K562 (cell line): Measurements from ENCODE around the gene RIN3. TPM values are rescaled to one million over a fixed set of nuclear protein-coding genes. Genes with fewer than 3 reads are reported as not detected.

ENCODE experiments used
- ATAC-seq: fragments of 200-7000 bp; cut with Tn5 transposase; 3 replicates; pipeline ENCODE4 v1.9.1; 2020; ENCODE audit warnings: moderate library complexity
- BruUV-seq: library from RNA; stranded (reverse); fragments of 400-500 nt; replicated peaks from 2 replicates; lab custom pipeline; 2021; lab: Mats Ljungman, UMichigan
- CTCF ChIA-PET: fragments of 300-600 bp; formaldehyde crosslinking; extraction: SDS; loops from one replicate; lab custom pipeline; 2021; ENCODE audit warnings: low intra/inter-chr PET ratio; lab: Yijun Ruan, JAX
- POLR2A ChIA-PET: fragments of 300-600, 350-650 bp; sonication (Branson Sonifier 250); formaldehyde crosslinking; extraction: SDS; loops from one replicate; lab custom pipeline; 2021; ENCODE audit warnings: antibody characterized with exemption, inconsistent platforms; lab: Yijun Ruan, JAX
- DNase-seq, 4 experiments: peaks; one replicate each; pipeline versions ENCODE4 v3.0.0 to v3.0.0-alpha.2; 2011 to 2018; ENCODE audit warnings: low spot score in 3 of 4, mixed read lengths in 3 of 4; ENCODE audit errors: extremely low read depth in 1 of 4
- FAIRE-seq: peaks from 2 replicates; lab custom pipeline; 2011; peaks lifted over from hg19 to GRCh38; lab: Jason Lieb, UNC
- H2AFZ ChIP-seq: 2 replicates; pipeline ENCODE4 v1.6.0; 2011; ENCODE audit warnings: low read depth, low read length, control low read depth, inconsistent platforms
- H3K27ac ChIP-seq: fragments of 200-600 bp; 3 replicates; pipeline ENCODE4 v1.8.0; 2011; ENCODE audit warnings: low read depth, mild to moderate bottlenecking, control low read depth, inconsistent platforms, low read length, moderate library complexity, mixed read lengths; ENCODE audit errors: extremely low read depth
- H3K27me3 ChIP-seq, 2 experiments: fragments of 300-600 bp in 1 of 2; 2 replicates in 1 of 2; 3 replicates in 1 of 2; pipeline versions ENCODE4 v1.6.0 to v1.8.0; 2011; ENCODE audit warnings: inconsistent platforms in 2 of 2, low read length in 2 of 2, mild to moderate bottlenecking in 1 of 2, mixed read lengths in 1 of 2, moderate library complexity in 1 of 2; ENCODE audit not compliant: control insufficient read depth in 2 of 2, insufficient read depth in 2 of 2
- H3K36me3 ChIP-seq: fragments of 300-600 bp; 3 replicates; pipeline ENCODE4 v1.8.0; 2011; ENCODE audit warnings: mild to moderate bottlenecking, low read length, inconsistent platforms; ENCODE audit not compliant: control insufficient read depth, insufficient read depth
- H3K4me1 ChIP-seq, 2 experiments: fragments of 200-600 bp in 1 of 2; replicated peaks in 1 of 2; 2 replicates in 1 of 2; 3 replicates in 1 of 2; pipeline versions ENCODE4 v1.5.1 to v1.8.0; 2011; ENCODE audit warnings: inconsistent platforms in 2 of 2, low read length in 2 of 2, mild to moderate bottlenecking in 1 of 2, mixed read lengths in 1 of 2, moderate library complexity in 1 of 2; ENCODE audit not compliant: control insufficient read depth in 2 of 2, insufficient read depth in 2 of 2
- H3K4me2 ChIP-seq: 2 replicates; pipeline ENCODE4 v1.6.1; 2011; ENCODE audit warnings: low read length, control low read depth, inconsistent platforms, mixed read lengths; ENCODE audit not compliant: insufficient read depth
- H3K4me3 ChIP-seq: fragments of 200-600 bp; sonication (generic), shearing (Covaris generic); 2 replicates; pipeline ENCODE4 v1.5.1; 2016; ENCODE audit warnings: control low read depth, inconsistent platforms
- H3K79me2 ChIP-seq: fragments of 200-600 bp; 3 replicates; pipeline ENCODE4 v1.8.0; 2011; ENCODE audit warnings: low read length, inconsistent platforms; ENCODE audit not compliant: control insufficient read depth, insufficient read depth
- H3K9ac ChIP-seq, 2 experiments: 2 replicates each; pipeline versions ENCODE4 v1.6.0 to v1.6.1; 2011; ENCODE audit warnings: low read depth in 2 of 2, low read length in 2 of 2, control low read depth in 1 of 2, inconsistent platforms in 1 of 2, mild to moderate bottlenecking in 1 of 2, mixed read lengths in 1 of 2; ENCODE audit not compliant: insufficient read depth in 1 of 2
- H3K9me1 ChIP-seq: one replicate; pipeline ENCODE4 v1.6.0; 2011; ENCODE audit warnings: inconsistent platforms, mild to moderate bottlenecking, low read length, moderate library complexity; ENCODE audit not compliant: control insufficient read depth, insufficient read depth
- H3K9me3 ChIP-seq: replicated peaks from 2 replicates; pipeline ENCODE4 v1.5.1; 2011; ENCODE audit warnings: low read depth, low read length, inconsistent platforms; ENCODE audit not compliant: control insufficient read depth, insufficient read depth
- H4K20me1 ChIP-seq: replicated peaks from 2 replicates; pipeline ENCODE4 v1.6.1; 2011; ENCODE audit warnings: low read length, inconsistent platforms, mixed read lengths; ENCODE audit not compliant: control insufficient read depth, insufficient read depth
- MCM3 ChIP-seq: fragments of 450-650 bp; IDR thresholded peaks from 2 replicates; pipeline ENCODE4 v1.6.1; 2016
- PML ChIP-seq: IDR thresholded peaks from 2 replicates; pipeline ENCODE4 v1.6.1; 2012; ENCODE audit warnings: low read length, inconsistent platforms
- POLR2G ChIP-seq: fragments of 200-400 bp; formaldehyde crosslinking; IDR thresholded peaks from 2 replicates; pipeline ENCODE4 v1.6.1; 2017; ENCODE audit warnings: low read depth, mild to moderate bottlenecking, antibody characterized with exemption, low read length, moderate library complexity
- SAFB ChIP-seq: fragments of 200-400 bp; formaldehyde crosslinking; IDR thresholded peaks from 2 replicates; pipeline ENCODE4 v1.6.1; 2017; ENCODE audit warnings: low read depth, low read length, borderline replicate concordance
- SRSF3 ChIP-seq: fragments of 200-400 bp; formaldehyde crosslinking; IDR thresholded peaks from 2 replicates; pipeline ENCODE4 v1.6.1; 2016; ENCODE audit warnings: mild to moderate bottlenecking, low read length, moderate library complexity; ENCODE audit not compliant: insufficient read depth
- ZBTB12 ChIP-seq: fragments of 250-450 bp; sonication (Bioruptor Pico); IDR thresholded peaks from 2 replicates; pipeline ENCODE4 v1.4.0; 2020
- ZNF277 ChIP-seq: fragments of 250-450 bp; sonication (Bioruptor Pico); IDR thresholded peaks from 2 replicates; pipeline ENCODE4 v1.8.0; 2022; ENCODE audit warnings: inconsistent platforms, mild to moderate bottlenecking, moderate library complexity, borderline replicate concordance
- ZNF584 ChIP-seq: fragments of 200-800 bp; sonication (Bioruptor generic); IDR thresholded peaks from 2 replicates; pipeline ENCODE4 v1.6.1; 2016; ENCODE audit warnings: low read depth, mild to moderate bottlenecking, missing genetic modification characterization, missing compliant biosample characterization
- ZSCAN29 ChIP-seq: fragments of 450-650 bp; IDR thresholded peaks from 2 replicates; pipeline ENCODE4 v1.6.1; 2017
- in situ Hi-C: fragments of 300-500 bp; cut with MboI; formaldehyde crosslinking; loops from 4 replicates; pipeline ENCODE4 v1.15.0; 2018; ENCODE audit warnings: inconsistent platforms, mixed read lengths
- intact Hi-C: fragments of 100-400 bp; cut with micrococcal nuclease; formaldehyde crosslinking; loops from 2 replicates; pipeline ENCODE4 v1.14.2; 2022
- polyA plus RNA-seq, 8 experiments: library from polyadenylated mRNA; depleted of rRNA in 4 of 8; stranded (reverse) in 5 of 8; unstranded in 3 of 8; fragments of >200 nt; fragmentation: Nextera tagmentation in 2 of 8; fragmentation: Illumina TruSeq in 1 of 8; extraction: Ambion mirVana in 2 of 8; extraction: Trizol in 1 of 8; gene quantifications; 2 replicates each; pipeline versions ENCODE4 v1.2.1 to v1.2.3, GENCODE V29; 2011 to 2014; ENCODE audit warnings: inconsistent platforms in 1 of 8, missing spikeins in 1 of 8
- total RNA-seq, 7 experiments: library from RNA; depleted of rRNA in 6 of 7; stranded (reverse); fragments of >200 nt in 6 of 7; fragmentation: Illumina TruSeq in 2 of 7; extraction: Trizol in 2 of 7; gene quantifications; 2 replicates each; pipeline versions ENCODE4 v1.2.1 to v1.2.3, GENCODE V29; 2011 to 2021; ENCODE audit warnings: low replicate concordance in 1 of 7
- TF ChIP-seq, protein P1 (sequence below): fragments of 250-450 bp; sonication (Bioruptor Pico); IDR thresholded peaks from 2 replicates; pipeline ENCODE4 v1.5.0; 2021; ENCODE audit warnings: mild to moderate bottlenecking, moderate library complexity
- TF ChIP-seq, protein P2 (sequence below): fragments of 250-450 bp; sonication (Bioruptor Pico); IDR thresholded peaks from 2 replicates; pipeline ENCODE4 v1.4.0; 2020; ENCODE audit warnings: mild to moderate bottlenecking

Gene RIN3
- total and polyA plus RNA-seq, 9 of the 15 experiments (the other 6 are each of a cell fraction or from before 2014, with no cell fraction given): 0.01 to 0.49 (median 0.08) TPM; not detected in 5

DNA sequence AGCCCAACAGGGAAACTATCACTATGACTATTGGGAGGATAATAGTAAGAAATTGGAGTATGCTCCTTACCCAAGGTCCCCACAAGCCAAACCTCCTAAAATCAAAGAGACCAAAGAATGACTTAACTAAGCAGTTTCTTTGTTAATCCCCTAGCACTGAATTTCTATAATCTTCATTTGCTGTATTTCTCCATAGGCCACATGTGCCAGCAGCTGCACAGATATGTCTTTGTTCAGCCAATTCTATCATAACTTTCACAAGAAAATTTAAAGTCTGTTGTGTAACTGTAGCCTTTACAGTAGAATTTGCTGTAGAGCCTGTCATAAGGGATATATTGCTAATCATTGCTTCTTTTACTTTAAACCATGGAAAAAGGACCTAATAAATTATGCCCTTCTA is 104.0 kb downstream of the RIN3 start:
- in situ Hi-C loops (no loop called here), intact Hi-C loops (no loop called here)
- POLR2A ChIA-PET: no interaction called here
- no peak overlapping the region for H3K27ac ChIP-seq
- no peaks in the 10 kb centered on the region for H3K9me1 ChIP-seq
- H3K36me3 ChIP-seq: no peaks in the 10 kb centered on the region
- H3K79me2 ChIP-seq: no peaks in the 10 kb centered on the region
- TF ChIP-seq PML (no peak), SAFB (no peak), ZBTB12 (no peak), ZSCAN29 (no peak), ZNF584 (CRISPR knock-in tag) (no peak), MCM3 (no peak), ZNF277 (CRISPR knock-in tag) (no peak), POLR2G (no peak), SRSF3 (no peak)
- TF ChIP-seq, protein P1, sequence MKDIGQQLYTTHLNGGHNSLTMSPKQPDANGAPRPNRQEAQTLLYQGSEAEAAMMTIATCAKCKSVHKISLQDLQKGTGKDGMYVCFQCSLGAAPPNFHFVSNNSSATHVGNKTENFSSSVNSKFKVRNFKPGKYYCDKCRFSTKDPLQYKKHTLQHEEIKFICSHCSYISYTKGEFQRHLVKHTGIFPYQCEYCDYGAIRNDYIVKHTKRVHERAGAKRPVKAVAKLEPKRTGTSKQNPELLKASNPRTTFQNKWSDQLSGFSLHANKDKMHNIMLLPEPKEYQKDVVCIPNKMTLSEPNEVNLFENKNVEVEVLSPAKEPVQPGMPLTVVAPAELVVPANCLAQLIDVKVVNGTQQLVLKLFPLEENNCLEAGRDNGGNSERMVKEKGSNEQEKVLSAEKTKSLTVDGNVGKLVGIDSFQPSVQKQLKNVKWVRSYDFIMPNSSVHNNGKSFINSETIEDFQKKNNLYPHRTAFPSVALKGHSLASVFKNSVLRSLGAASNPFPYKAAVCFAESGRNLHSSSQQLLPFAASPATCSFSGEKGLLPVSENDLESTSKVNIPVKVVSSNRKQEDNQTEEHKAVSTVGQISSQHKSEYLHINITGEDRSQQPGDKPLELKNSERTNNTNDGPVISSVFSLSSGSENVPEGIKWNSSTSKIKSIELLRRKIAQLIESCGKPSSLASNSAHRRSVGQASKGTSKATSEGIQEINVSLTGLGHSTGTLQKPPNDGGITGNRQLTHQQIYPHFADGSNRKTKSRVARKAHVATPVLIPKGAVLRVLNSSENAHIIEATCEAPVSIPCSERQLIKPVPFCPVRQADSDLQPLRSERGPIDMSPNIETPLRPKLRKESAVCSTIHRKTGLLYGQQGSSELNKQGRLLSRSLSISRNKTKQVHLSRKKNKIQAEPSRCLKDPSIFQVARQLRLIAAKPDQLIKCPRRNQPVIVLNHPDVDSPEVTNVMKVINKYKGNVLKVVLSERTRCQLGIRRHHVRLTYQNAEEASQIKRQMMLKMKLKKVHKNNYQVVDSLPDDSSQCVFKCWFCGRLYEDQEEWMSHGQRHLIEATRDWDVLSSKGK (CRISPR knock-in tag): no peak
- TF ChIP-seq, protein P2, sequence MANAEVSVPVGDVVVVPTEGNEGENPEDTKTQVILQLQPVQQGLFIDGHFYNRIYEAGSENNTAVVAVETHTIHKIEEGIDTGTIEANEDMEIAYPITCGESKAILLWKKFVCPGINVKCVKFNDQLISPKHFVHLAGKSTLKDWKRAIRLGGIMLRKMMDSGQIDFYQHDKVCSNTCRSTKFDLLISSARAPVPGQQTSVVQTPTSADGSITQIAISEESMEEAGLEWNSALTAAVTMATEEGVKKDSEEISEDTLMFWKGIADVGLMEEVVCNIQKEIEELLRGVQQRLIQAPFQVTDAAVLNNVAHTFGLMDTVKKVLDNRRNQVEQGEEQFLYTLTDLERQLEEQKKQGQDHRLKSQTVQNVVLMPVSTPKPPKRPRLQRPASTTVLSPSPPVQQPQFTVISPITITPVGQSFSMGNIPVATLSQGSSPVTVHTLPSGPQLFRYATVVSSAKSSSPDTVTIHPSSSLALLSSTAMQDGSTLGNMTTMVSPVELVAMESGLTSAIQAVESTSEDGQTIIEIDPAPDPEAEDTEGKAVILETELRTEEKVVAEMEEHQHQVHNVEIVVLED (CRISPR knock-in tag): no peak
- TF ChIP-seq, all 486 proteins: peak for 0
- ATAC-seq (no peak), FAIRE-seq (no peak), DNase-seq (no peak)
- Histone ChIP-seq H3K27me3 (peaks cover 0 to 5% of the 10 kb centered on the region in 2 experiments; a peak in 2 of 5 replicates), H3K4me2 (no peak overlapping the region), H3K4me1 (no peaks in the 10 kb centered on the region; a peak in 1 of 5 replicates), H3K9ac (no peak overlapping the region), H4K20me1 (no peaks in the 10 kb centered on the region), H2AFZ (no peak overlapping the region), H3K9me3 (no peaks in the 10 kb centered on the region), H3K4me3 (no peak overlapping the region)
- BruUV-seq: no TSS peak
- CTCF ChIA-PET: no interaction called here
